Testis (tissue), 2 donors: ENCODE results near the gene PTPRN2.

Source experiments
- CTCF ChIP-seq, 3 experiments: fragments of 450-650 bp in 2 of 3; fragments of 200-600 bp in 1 of 3; sonication (generic) in 1 of 3; IDR thresholded peaks; one replicate each; pipeline ENCODE4 v1.5.1; 2016 to 2019; ENCODE audit warnings: antibody characterized with exemption in 3 of 3, mild to moderate bottlenecking in 2 of 3, moderate library complexity in 1 of 3
- POLR2A ChIP-seq: fragments of 450-650 bp; IDR thresholded peaks from one replicate; pipeline ENCODE4 v1.6.1; 2017; ENCODE audit warnings: antibody characterized with exemption, mild to moderate bottlenecking, moderate library complexity

- TF ChIP-seq CTCF (IDR thresholded peaks at IDR 0.05): no peak
- TF ChIP-seq POLR2A: no peak
Observed at GRCh38 chr7:157593541-157593940, 994.1 kb downstream of the PTPRN2 start.
